ENCODE data around the gene ITGAX. TPM values are rescaled to one million over a fixed set of nuclear protein-coding genes. Genes with fewer than 3 reads are reported as not detected.

The ITGAX gene
- total RNA-seq, 4 donors from 2014 or later, result 4.7 to 158 (median 7.3) TPM

DNA sequence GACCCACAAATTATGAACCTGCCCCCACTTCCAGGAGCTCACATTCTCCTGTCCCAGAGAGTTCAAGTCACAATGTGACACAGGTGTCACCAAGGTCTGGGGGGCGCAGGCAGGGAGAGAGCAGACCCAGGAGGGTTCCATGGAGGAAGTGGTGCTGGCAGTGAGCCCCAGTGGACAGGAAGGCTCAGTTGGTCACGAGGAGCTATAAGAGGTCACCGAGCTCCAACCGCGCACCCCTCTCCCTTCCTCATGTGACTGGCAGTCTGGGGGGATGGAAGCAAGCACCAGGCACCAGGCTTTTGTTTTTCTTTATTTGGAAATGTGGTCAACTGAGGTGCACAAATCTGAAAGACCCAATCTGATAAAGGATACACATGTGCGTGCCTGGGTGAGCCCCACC lies 40.7 kb downstream of the ITGAX start:
- TF ChIP-seq, protein P1, sequence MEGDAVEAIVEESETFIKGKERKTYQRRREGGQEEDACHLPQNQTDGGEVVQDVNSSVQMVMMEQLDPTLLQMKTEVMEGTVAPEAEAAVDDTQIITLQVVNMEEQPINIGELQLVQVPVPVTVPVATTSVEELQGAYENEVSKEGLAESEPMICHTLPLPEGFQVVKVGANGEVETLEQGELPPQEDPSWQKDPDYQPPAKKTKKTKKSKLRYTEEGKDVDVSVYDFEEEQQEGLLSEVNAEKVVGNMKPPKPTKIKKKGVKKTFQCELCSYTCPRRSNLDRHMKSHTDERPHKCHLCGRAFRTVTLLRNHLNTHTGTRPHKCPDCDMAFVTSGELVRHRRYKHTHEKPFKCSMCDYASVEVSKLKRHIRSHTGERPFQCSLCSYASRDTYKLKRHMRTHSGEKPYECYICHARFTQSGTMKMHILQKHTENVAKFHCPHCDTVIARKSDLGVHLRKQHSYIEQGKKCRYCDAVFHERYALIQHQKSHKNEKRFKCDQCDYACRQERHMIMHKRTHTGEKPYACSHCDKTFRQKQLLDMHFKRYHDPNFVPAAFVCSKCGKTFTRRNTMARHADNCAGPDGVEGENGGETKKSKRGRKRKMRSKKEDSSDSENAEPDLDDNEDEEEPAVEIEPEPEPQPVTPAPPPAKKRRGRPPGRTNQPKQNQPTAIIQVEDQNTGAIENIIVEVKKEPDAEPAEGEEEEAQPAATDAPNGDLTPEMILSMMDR (IDR thresholded peaks at IDR 0.05; ENCODE audit: low read depth), result no peak

DNA sequence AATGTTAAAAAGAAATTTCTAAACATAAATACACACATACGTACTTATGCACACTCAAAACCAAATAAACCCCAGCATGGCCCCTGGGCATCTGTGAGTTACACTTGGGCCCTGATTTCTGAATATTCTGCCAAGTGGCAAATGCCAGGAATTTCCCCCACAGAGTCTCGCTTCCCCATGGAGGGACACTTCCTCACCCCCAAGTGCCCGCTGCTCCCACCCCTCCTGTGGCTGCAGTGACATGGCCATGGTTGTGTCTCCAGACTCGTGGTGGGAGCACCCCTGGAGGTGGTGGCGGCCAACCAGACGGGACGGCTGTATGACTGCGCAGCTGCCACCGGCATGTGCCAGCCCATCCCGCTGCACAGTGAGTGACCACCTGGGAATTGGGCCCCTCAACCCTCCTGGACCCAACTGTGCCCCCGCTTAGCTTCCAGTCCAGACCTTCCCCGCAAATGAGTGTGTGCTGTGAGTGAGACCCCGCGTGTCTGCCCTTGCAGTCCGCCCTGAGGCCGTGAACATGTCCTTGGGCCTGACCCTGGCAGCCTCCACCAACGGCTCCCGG lies 42.2 kb downstream of the ITGAX start:
- TF ChIP-seq, protein P1 (IDR thresholded peaks at IDR 0.05; ENCODE audit: low read depth), result no peak

DNA sequence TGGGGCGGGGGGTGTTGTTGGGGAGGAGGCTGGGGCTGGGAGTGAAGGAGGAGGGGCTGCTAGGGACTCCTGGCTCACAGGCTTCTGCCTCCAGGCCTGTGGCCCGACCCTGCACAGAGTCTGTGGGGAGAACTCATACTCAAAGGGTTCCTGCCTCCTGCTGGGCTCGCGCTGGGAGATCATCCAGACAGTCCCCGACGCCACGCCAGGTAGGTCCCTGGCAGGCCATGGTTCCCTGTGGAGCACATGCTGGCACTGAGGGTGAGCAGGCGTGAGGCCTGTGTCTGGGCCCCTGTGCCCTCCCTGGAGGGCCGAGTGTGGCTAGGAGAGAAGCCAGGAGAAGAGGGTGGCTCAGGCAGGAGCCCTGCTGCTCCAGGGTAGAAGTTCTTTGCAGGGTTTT lies 42.7 kb downstream of the ITGAX start:
- TF ChIP-seq, protein P1 (IDR thresholded peaks at IDR 0.05; ENCODE audit: low read depth), result no peak

DNA sequence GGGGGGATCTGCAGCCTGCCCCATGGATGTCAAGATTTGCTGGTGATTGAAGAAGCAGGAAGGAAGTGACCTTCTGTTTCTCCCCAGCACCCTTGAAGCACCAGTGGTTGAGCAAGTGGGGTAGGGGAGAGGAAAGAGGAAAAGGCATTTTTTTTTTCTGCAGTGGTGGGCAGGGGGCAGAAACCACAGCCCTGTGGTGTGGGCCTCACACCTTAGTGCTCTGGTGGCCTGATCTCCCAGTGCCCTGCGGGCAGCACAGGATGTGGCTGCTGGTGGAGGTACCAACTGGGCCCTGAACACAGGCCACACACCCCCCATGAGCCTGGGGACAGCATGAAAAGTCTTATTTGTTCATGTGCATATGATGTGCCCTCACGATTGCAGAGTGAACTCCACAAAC lies 45.2 kb downstream of the ITGAX start:
- TF ChIP-seq, protein P1 (IDR thresholded peaks at IDR 0.05; ENCODE audit: low read depth), result no peak

DNA sequence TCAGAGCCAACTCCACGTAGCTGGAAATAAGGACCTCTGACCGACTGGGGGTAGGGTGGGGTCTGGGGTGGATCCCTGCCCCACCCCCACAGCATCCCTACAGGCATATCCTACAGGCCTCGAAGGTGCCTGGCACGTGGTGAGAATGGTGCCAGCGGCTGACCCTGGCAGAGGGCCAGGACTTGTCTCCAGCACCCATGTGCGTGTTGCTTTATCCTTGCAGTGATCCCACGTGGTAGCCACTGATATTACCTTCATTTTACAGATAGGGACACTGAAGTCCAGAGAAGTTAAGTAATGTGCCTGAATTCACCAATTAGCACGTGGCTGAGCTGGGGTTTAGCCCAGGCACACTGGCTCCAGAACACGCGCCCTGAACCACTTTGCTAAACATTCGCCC lies 46.5 kb downstream of the ITGAX start:
- TF ChIP-seq, protein P1 (IDR thresholded peaks at IDR 0.05; ENCODE audit: low read depth), result no peak

DNA sequence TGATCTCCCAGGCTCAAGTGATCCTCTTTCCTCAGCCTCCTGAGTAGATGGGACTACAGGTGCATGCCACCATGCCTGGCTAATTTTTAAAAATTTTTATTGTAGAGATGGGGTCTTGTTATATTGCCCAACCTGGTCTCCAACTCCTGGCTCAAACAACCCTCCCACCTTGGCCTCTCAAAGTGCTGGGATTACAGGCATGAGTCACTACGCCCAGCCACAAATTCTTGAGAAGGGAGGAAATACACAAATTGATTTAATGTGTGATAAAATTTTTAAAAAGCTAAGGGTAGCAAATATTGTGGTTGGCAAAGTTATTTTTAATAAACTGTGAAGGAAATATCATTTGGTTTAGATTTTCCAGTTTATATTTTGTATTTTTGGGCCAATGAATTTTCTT lies 47.7 kb downstream of the ITGAX start:
- TF ChIP-seq, protein P1 (IDR thresholded peaks at IDR 0.05; ENCODE audit: low read depth), result no peak

DNA sequence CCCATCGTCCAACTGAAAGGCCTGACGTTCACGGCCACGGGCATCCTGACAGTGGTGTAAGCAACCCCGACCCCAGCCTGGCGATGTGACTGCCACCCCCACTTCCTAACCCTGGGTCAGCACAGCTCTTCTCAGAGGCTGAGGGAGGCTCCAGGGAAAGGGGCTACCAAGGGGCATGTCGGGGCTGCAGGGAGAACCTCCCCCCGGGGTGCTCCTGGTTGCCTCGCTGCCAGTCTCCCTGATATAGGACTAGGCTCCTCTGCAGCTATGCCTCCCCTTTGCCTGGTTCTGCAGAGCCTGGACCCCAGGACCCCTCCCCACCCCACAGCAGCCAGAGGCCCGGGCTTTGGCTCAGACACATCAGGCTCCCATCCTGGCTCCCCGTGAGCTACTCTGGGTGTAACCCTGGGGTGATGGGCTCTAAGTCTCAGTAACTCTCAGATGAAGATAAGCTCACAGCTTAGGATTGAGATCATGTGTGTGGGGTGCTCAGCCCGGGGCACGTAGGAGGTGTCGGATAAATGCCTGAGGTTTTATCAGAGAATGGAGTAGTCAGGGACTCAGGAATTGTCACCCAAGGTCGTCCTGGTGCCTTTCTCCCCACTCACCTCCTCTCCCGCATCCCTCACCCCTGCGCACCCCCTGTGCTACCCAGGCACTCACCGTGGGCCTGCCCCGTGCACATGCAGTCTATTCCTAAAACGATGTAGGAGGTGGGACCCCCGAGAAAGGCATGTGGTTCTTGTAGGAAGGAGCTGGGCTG lies 48.8 kb downstream of the ITGAX start:
- TF ChIP-seq, protein P1 (IDR thresholded peaks at IDR 0.05; ENCODE audit: low read depth), result no peak
